GM12878 (cell line): ENCODE measurements around the gene P3R3URF.

ENCODE experiments used
- CEBPB ChIP-seq, 2 experiments: fragments of 150-350 bp in 1 of 2; IDR thresholded peaks; 2 replicates each; pipeline ENCODE4 v1.6.1; 2012 to 2014; ENCODE audit warnings: low read depth in 2 of 2, low read length in 2 of 2, borderline replicate concordance in 1 of 2, inconsistent platforms in 1 of 2
- CHD2 ChIP-seq: IDR thresholded peaks from 2 replicates; pipeline ENCODE4 v1.6.1; 2011; ENCODE audit warnings: low read depth, low read length, improper control_type of control experiment, borderline replicate concordance
- NR2F1 ChIP-seq: fragments of 450-650 bp; conservative IDR thresholded peaks from 2 replicates; pipeline ENCODE4 v1.6.1; 2017; ENCODE audit warnings: mild to moderate bottlenecking
- PAX5 ChIP-seq: IDR thresholded peaks from 2 replicates; pipeline ENCODE4 v1.6.1; 2011; ENCODE audit warnings: low read depth, low read length, borderline replicate concordance
- RAD51 ChIP-seq: fragments of 450-650 bp; IDR thresholded peaks from 2 replicates; pipeline ENCODE4 v1.6.1; 2016; ENCODE audit warnings: moderate library complexity, mild to moderate bottlenecking, inconsistent platforms
- SMAD5 ChIP-seq: IDR thresholded peaks from 2 replicates; pipeline ENCODE4 v1.6.1; 2016; ENCODE audit warnings: antibody characterized with exemption, low read depth
- TF ChIP-seq, protein P1 (sequence below), 3 experiments: IDR thresholded peaks in 2 of 3; conservative IDR thresholded peaks in 1 of 3; 2 replicates each; pipeline ENCODE4 v1.5.1; 2011; ENCODE audit warnings: low read depth in 3 of 3, low read length in 3 of 3, mild to moderate bottlenecking in 3 of 3, control low read depth in 2 of 3, moderate library complexity in 2 of 3, inconsistent platforms in 1 of 3, mixed read lengths in 1 of 3; ENCODE audit not compliant: control insufficient read depth in 2 of 3, insufficient read depth in 1 of 3; ENCODE audit errors: extremely low read depth in 1 of 3
- TF ChIP-seq, protein P2 (sequence below): fragments of 450-650 bp; IDR thresholded peaks from 2 replicates; pipeline ENCODE4 v1.6.1; 2018; ENCODE audit warnings: mild to moderate bottlenecking, low read depth, moderate library complexity; ENCODE audit not compliant: partially characterized antibody

DNA sequence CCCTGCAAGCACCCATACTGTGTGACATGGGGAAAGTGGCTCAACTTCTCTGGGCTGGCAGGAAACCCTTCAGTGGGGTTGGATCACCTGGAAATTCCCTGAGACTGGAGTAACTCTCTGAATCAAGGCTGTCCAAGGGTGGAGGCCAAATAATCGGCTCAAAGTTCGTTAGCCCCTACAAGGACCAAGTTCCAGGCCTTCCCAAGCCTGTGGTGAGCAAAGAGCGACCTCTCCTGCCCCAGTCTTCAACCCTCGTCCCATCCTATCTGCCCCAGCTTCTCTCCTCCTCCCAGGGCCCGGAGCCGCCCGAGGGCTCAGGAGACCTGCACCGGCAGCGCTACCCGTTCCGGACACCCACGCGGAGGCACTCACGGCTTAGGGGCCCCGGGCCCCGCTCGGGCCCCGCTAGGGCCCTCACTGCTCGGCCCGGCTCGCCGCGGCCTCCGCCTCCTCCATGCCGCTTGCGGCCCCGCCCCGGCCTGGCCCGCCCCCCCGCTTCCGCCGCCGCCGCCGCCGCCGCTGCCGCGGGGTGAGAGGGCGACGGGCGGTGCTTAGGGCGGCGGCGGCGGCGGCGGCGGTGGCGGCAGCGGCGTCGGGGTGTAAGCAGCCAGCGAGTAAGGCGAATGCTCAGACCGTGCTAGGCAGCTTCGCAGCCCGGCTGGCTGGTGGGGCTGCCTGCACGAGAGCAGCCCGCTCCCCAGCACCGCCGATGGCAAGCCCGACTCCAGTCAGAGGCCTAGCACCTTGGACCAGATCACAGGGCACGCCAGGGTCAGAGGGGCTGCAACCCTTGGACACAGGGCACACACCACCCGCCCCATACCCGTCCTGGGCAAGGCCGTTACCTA is 21.9 kb upstream of the P3R3URF start, which contains the start of gene POMGNT1:
- TF ChIP-seq CEBPB (IDR thresholded peaks at IDR 0.05; ENCODE audit: borderline replicate concordance in 1 of 2, low read depth in 2 of 2, low read length in 2 of 2) (no peak), NR2F1 (peak; percentile 82), CHD2 (no peak), SMAD5 (no peak), PAX5 (no peak), RAD51 (no peak)
- TF ChIP-seq, protein P1, sequence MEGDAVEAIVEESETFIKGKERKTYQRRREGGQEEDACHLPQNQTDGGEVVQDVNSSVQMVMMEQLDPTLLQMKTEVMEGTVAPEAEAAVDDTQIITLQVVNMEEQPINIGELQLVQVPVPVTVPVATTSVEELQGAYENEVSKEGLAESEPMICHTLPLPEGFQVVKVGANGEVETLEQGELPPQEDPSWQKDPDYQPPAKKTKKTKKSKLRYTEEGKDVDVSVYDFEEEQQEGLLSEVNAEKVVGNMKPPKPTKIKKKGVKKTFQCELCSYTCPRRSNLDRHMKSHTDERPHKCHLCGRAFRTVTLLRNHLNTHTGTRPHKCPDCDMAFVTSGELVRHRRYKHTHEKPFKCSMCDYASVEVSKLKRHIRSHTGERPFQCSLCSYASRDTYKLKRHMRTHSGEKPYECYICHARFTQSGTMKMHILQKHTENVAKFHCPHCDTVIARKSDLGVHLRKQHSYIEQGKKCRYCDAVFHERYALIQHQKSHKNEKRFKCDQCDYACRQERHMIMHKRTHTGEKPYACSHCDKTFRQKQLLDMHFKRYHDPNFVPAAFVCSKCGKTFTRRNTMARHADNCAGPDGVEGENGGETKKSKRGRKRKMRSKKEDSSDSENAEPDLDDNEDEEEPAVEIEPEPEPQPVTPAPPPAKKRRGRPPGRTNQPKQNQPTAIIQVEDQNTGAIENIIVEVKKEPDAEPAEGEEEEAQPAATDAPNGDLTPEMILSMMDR (IDR thresholded peaks at IDR 0.05 in 2 of 3, conservative IDR thresholded peaks at IDR 0.05 in 1 of 3; ENCODE audit: control insufficient read depth in 2 of 3, extremely low read depth in 1 of 3, insufficient read depth in 1 of 3, low read depth in 3 of 3, low read length in 3 of 3): peak in 2 of 3 experiments; percentile 20 to 21; a peak in 2 of 6 replicates
- TF ChIP-seq, protein P2, sequence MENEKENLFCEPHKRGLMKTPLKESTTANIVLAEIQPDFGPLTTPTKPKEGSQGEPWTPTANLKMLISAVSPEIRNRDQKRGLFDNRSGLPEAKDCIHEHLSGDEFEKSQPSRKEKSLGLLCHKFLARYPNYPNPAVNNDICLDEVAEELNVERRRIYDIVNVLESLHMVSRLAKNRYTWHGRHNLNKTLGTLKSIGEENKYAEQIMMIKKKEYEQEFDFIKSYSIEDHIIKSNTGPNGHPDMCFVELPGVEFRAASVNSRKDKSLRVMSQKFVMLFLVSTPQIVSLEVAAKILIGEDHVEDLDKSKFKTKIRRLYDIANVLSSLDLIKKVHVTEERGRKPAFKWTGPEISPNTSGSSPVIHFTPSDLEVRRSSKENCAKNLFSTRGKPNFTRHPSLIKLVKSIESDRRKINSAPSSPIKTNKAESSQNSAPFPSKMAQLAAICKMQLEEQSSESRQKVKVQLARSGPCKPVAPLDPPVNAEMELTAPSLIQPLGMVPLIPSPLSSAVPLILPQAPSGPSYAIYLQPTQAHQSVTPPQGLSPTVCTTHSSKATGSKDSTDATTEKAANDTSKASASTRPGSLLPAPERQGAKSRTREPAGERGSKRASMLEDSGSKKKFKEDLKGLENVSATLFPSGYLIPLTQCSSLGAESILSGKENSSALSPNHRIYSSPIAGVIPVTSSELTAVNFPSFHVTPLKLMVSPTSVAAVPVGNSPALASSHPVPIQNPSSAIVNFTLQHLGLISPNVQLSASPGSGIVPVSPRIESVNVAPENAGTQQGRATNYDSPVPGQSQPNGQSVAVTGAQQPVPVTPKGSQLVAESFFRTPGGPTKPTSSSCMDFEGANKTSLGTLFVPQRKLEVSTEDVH: no peak
